Thyroid gland (tissue), 4 donors: ENCODE measurements around the gene IL34.

Source experiments
- CTCF ChIP-seq, 6 experiments: fragments of 200-600 bp in 3 of 6; fragments of 450-650 bp in 3 of 6; sonication (generic) in 3 of 6; IDR thresholded peaks; one replicate each; pipeline ENCODE4 v1.5.1; 2016 to 2019; ENCODE audit warnings: antibody characterized with exemption in 6 of 6, mild to moderate bottlenecking in 2 of 6, inconsistent platforms in 1 of 6, moderate library complexity in 1 of 6
- POLR2A ChIP-seq, 2 donors: fragments of 450-650 bp; IDR thresholded peaks; one replicate each; pipeline ENCODE4 v1.6.1; 2017; ENCODE audit warnings: antibody characterized with exemption in 2 of 2, mild to moderate bottlenecking in 2 of 2, moderate library complexity in 1 of 2

- TF ChIP-seq CTCF (IDR thresholded peaks at IDR 0.05) (no peak), POLR2A (IDR thresholded peaks at IDR 0.05) (no peak)
Measured at GRCh38 chr16:70687102-70687511, 40.7 kb downstream of the IL34 start.
